GM19238 (cell line): ENCODE results near the gene BIN1.

Experiments used
- DNase-seq: peaks from one replicate; pipeline ENCODE4 v3.0.0; 2011; ENCODE audit warnings: low spot score; ENCODE audit not compliant: insufficient read length

BIN1 gene

GRCh38 chr2:127092306-127092705 is 14.6 kb downstream of the BIN1 start:
- DNase-seq, result no peak

GRCh38 chr2:127091886-127092285 is 15.1 kb downstream of the BIN1 start:
- DNase-seq, result no peak

- no peak for DNase-seq
These were observed 15.8 kb downstream of the BIN1 start for GRCh38 chr2:127091148-127091547.

- DNase-seq, result no peak
These were observed 16.5 kb downstream of the BIN1 start for GRCh38 chr2:127090281-127091120.

GRCh38 chr2:127089478-127090235 is 17.3 kb downstream of the BIN1 start:
- no peak for DNase-seq

- DNase-seq, result no peak
These were observed 18.2 kb downstream of the BIN1 start for GRCh38 chr2:127088706-127089105.

GRCh38 chr2:127087791-127088495 is 19.0 kb downstream of the BIN1 start:
- DNase-seq, result no peak

GRCh38 chr2:127086990-127087790 is 19.8 kb downstream of the BIN1 start:
- peak; percentile 80 for DNase-seq

GRCh38 chr2:127085317-127085681 is 21.7 kb downstream of the BIN1 start:
- DNase-seq, result no peak

- DNase-seq, result no peak
These were observed 22.2 kb downstream of the BIN1 start for GRCh38 chr2:127084611-127085316.

GRCh38 chr2:127083819-127084503 is 23.0 kb downstream of the BIN1 start:
- DNase-seq, result no peak

GRCh38 chr2:127082974-127083373 is 24.0 kb downstream of the BIN1 start:
- no peak for DNase-seq

- DNase-seq, result peak; percentile 84
These were observed 24.9 kb downstream of the BIN1 start for GRCh38 chr2:127081826-127082633.

GRCh38 chr2:127080938-127081755 is 25.8 kb downstream of the BIN1 start:
- peak; percentile 57 for DNase-seq

GRCh38 chr2:127080226-127080937 is 26.6 kb downstream of the BIN1 start:
- no peak for DNase-seq

GRCh38 chr2:127079358-127079920 is 27.5 kb downstream of the BIN1 start:
- DNase-seq, result no peak

- DNase-seq, result no peak
These were observed 28.2 kb downstream of the BIN1 start for GRCh38 chr2:127078666-127079270.
